Sigmoid colon (tissue), 4 donors: ENCODE measurements around the gene MED22.

Experiments
- EP300 ChIP-seq, 4 donors: sonication (generic); formaldehyde crosslinking; IDR thresholded peaks; one replicate each; pipeline ENCODE4 v1.6.1; 2017; ENCODE audit warnings: antibody characterized with exemption in 4 of 4
- POLR2A ChIP-seq, 2 donors: fragments of 450-650 bp; IDR thresholded peaks; one replicate each; pipeline ENCODE4 v1.6.1; 2016; ENCODE audit warnings: antibody characterized with exemption in 2 of 2, mild to moderate bottlenecking in 2 of 2, moderate library complexity in 2 of 2

- no peak for TF ChIP-seq EP300 (IDR thresholded peaks at IDR 0.05)
- TF ChIP-seq POLR2A (IDR thresholded peaks at IDR 0.05): no peak
Observed at GRCh38 chr9:133323991-133324703, 23.8 kb downstream of the MED22 start.
